CD14-positive monocyte (primary cell): ENCODE data around the gene RFX3. TPM values are rescaled to one million over a fixed set of nuclear protein-coding genes. Genes with fewer than 3 reads are reported as not detected.

Experiments used
- DNase-seq, 3 donors: peaks; one replicate each; pipeline ENCODE4 v3.0.0-alpha.2; 2011 to 2022
- H2AFZ ChIP-seq: 2 replicates; pipeline ENCODE4 v1.6.0; 2012; ENCODE audit warnings: mild to moderate bottlenecking, low read depth, low read length, inconsistent platforms; ENCODE audit not compliant: insufficient read depth, poor library complexity, severe bottlenecking
- H3K27ac ChIP-seq, 2 donors: 1 replicate in 1 of 2; 2 replicates in 1 of 2; pipeline ENCODE4 v1.5.1; 2012 to 2013; ENCODE audit warnings: low read length in 2 of 2, control low read depth in 1 of 2, inconsistent platforms in 1 of 2, low read depth in 1 of 2, mild to moderate bottlenecking in 1 of 2
- H3K27me3 ChIP-seq, 2 donors: one replicate each; pipeline versions ENCODE4 v1.6.0 to v1.6.1; 2011 to 2013; ENCODE audit warnings: low read length in 2 of 2; ENCODE audit not compliant: control insufficient read depth in 2 of 2, insufficient read depth in 2 of 2
- H3K36me3 ChIP-seq, 2 donors: replicated peaks in 1 of 2; 1 replicate in 1 of 2; 2 replicates in 1 of 2; pipeline versions ENCODE4 v1.5.1 to v1.6.1; 2012 to 2013; ENCODE audit warnings: low read length in 2 of 2, control low read depth in 1 of 2, inconsistent platforms in 1 of 2, mild to moderate bottlenecking in 1 of 2; ENCODE audit not compliant: insufficient read depth in 2 of 2, control insufficient read depth in 1 of 2
- H3K4me1 ChIP-seq, 2 donors: 1 replicate in 1 of 2; 2 replicates in 1 of 2; pipeline versions ENCODE4 v1.5.1 to v1.6.1; 2012 to 2013; ENCODE audit warnings: low read length in 2 of 2, control low read depth in 1 of 2, inconsistent platforms in 1 of 2, mild to moderate bottlenecking in 1 of 2, moderate library complexity in 1 of 2; ENCODE audit not compliant: insufficient read depth in 2 of 2, control insufficient read depth in 1 of 2
- H3K4me2 ChIP-seq: replicated peaks from 2 replicates; pipeline ENCODE3; 2012; ENCODE audit warnings: low read length, moderate library complexity, mild to moderate bottlenecking; ENCODE audit not compliant: poor library complexity, severe bottlenecking; ENCODE audit errors: extremely low read depth
- H3K4me3 ChIP-seq, 3 experiments: fragments of 200-600 bp in 1 of 3; sonication (generic) in 1 of 3; replicated peaks in 1 of 3; 1 replicate in 2 of 3; 2 replicates in 1 of 3; pipeline ENCODE4 v1.5.1; 2011 to 2013; ENCODE audit warnings: low read length in 3 of 3, mild to moderate bottlenecking in 3 of 3, control low read depth in 2 of 3, low read depth in 2 of 3, inconsistent platforms in 1 of 3, moderate library complexity in 1 of 3
- H3K79me2 ChIP-seq: 2 replicates; pipeline ENCODE4 v1.6.0; 2012; ENCODE audit warnings: mild to moderate bottlenecking, control low read depth, inconsistent platforms, low read length, moderate library complexity; ENCODE audit not compliant: insufficient read depth
- H3K9ac ChIP-seq: 2 replicates; pipeline ENCODE4 v1.6.0; 2017; ENCODE audit warnings: low read length, mild to moderate bottlenecking; ENCODE audit not compliant: insufficient read depth, poor library complexity, severe bottlenecking
- H3K9me3 ChIP-seq, 2 donors: replicated peaks in 1 of 2; 1 replicate in 1 of 2; 2 replicates in 1 of 2; pipeline versions ENCODE4 v1.5.1 to v1.6.1; 2012 to 2013; ENCODE audit warnings: low read length in 2 of 2, control low read depth in 1 of 2; ENCODE audit not compliant: control insufficient read depth in 1 of 2, insufficient read depth in 1 of 2
- H4K20me1 ChIP-seq: 2 replicates; pipeline ENCODE4 v1.6.0; 2012; ENCODE audit warnings: mild to moderate bottlenecking, low read length, control low read depth, moderate library complexity; ENCODE audit not compliant: insufficient read depth
- H3K27ac Mint-ChIP-seq, 7 donors: one replicate each; pipeline ENCODE4 v1.8.0; 2020; ENCODE audit warnings: mild to moderate bottlenecking in 7 of 7, mixed read lengths in 7 of 7, moderate library complexity in 6 of 7, inconsistent platforms in 2 of 7
- H3K27me3 Mint-ChIP-seq, 3 donors: one replicate each; pipeline ENCODE4 v1.8.0; 2021 to 2022; ENCODE audit warnings: low read depth in 3 of 3, mild to moderate bottlenecking in 3 of 3, mixed read lengths in 3 of 3, moderate library complexity in 3 of 3, inconsistent platforms in 1 of 3
- H3K36me3 Mint-ChIP-seq, 2 donors: one replicate each; pipeline ENCODE4 v1.8.0; 2020; ENCODE audit warnings: mixed read lengths in 2 of 2, inconsistent platforms in 1 of 2, mild to moderate bottlenecking in 1 of 2
- H3K4me1 Mint-ChIP-seq: one replicate; pipeline ENCODE4 v1.8.0; 2020; ENCODE audit warnings: mild to moderate bottlenecking, mixed read lengths
- H3K4me3 Mint-ChIP-seq, 2 donors: one replicate each; pipeline ENCODE4 v1.8.0; 2020; ENCODE audit warnings: mild to moderate bottlenecking in 2 of 2, mixed read lengths in 2 of 2, moderate library complexity in 1 of 2
- H3K9me3 Mint-ChIP-seq, 7 donors: one replicate each; pipeline ENCODE4 v1.8.0; 2020 to 2022; ENCODE audit warnings: mixed read lengths in 7 of 7, mild to moderate bottlenecking in 6 of 7, moderate library complexity in 6 of 7, inconsistent platforms in 2 of 7
- CTCF ChIP-seq: fragments of 200-600 bp; IDR thresholded peaks from one replicate; pipeline ENCODE4 v1.8.0; 2022; ENCODE audit warnings: antibody characterized with exemption, mild to moderate bottlenecking
- WGBS: methylation state at CpG from one replicate; pipeline ENCODE4 v1.1.5; 2013; ENCODE audit warnings: missing lambda C conversion rate; ENCODE audit not compliant: insufficient coverage; 5-methylcytosine and 5-hydroxymethylcytosine counted together
- intact Hi-C, 2 donors: fragments of 100-400 bp; cut with micrococcal nuclease; formaldehyde crosslinking; loops; one replicate each; pipeline versions ENCODE4 v1.15.0 to v1.15.1; 2023
- polyA plus RNA-seq, 3 donors: library from polyadenylated mRNA; depleted of rRNA in 1 of 3; unstranded in 2 of 3; stranded (reverse) in 1 of 3; fragments of 300-500 nt in 2 of 3; fragments of >200 nt in 1 of 3; fragmentation: Illumina TruSeq in 2 of 3; gene quantifications; 1 replicate in 2 of 3; 2 replicates in 1 of 3; pipeline ENCODE4 v1.2.3, GENCODE V29; 2012 to 2021

Gene RFX3
- polyA plus RNA-seq, 3 donors = 1.7 to 5.2 (median 3.2) TPM

GRCh38 chr9:3239240-3239639 is 286.6 kb downstream of the RFX3 start:
- no peaks in the 10 kb centered on the region for H3K79me2 ChIP-seq
- H3K9ac ChIP-seq = no peak overlapping the region
- peaks cover 24 to 31% of the 10 kb centered on the region in 2 donors for H3K4me1 ChIP-seq
- H2AFZ ChIP-seq = no peak overlapping the region
- DNase-seq = no peak
- TF ChIP-seq CTCF = no peak
- H3K9me3 ChIP-seq = no peaks in the 10 kb centered on the region
- peaks cover 0 to 2% (median 0%) of the 10 kb centered on the region in 3 donors for H3K27me3 Mint-ChIP-seq
- no peaks in the 10 kb centered on the region for H3K9me3 Mint-ChIP-seq
- intact Hi-C loops = no loop called here
- 93% methylated on average over 3 of the region's 4 CpGs for WGBS
- no peak overlapping the region for H3K4me2 ChIP-seq
- H4K20me1 ChIP-seq = no peaks in the 10 kb centered on the region
- H3K27me3 ChIP-seq = no peaks in the 10 kb centered on the region
- H3K36me3 Mint-ChIP-seq = peaks cover 2 to 3% of the 10 kb centered on the region in 2 donors
- H3K4me3 Mint-ChIP-seq = no peak overlapping the region
- no peak overlapping the region for H3K4me3 ChIP-seq
- peaks cover 34% of the 10 kb centered on the region for H3K4me1 Mint-ChIP-seq
- no peak overlapping the region for H3K27ac Mint-ChIP-seq
- H3K36me3 ChIP-seq = no peaks in the 10 kb centered on the region
- H3K27ac ChIP-seq = no peak overlapping the region

- Histone ChIP-seq H3K9ac (no peak overlapping the region), H3K9me3 (no peaks in the 10 kb centered on the region), H3K27ac (no peak overlapping the region), H3K27me3 (no peaks in the 10 kb centered on the region), H3K4me3 (no peak overlapping the region), H4K20me1 (no peaks in the 10 kb centered on the region), H3K36me3 (no peaks in the 10 kb centered on the region), H3K4me1 (peaks cover 14 to 21% of the 10 kb centered on the region in 2 donors), H2AFZ (no peak overlapping the region), H3K79me2 (no peaks in the 10 kb centered on the region), H3K4me2 (no peak overlapping the region)
- Mint-ChIP-seq H3K27ac (no peak overlapping the region), H3K4me1 (peaks cover 24% of the 10 kb centered on the region), H3K9me3 (no peaks in the 10 kb centered on the region), H3K4me3 (no peak overlapping the region), H3K36me3 (peaks cover 2 to 3% of the 10 kb centered on the region in 2 donors), H3K27me3 (no peaks in the 10 kb centered on the region)
- TF ChIP-seq CTCF = no peak
- 74% methylated on average over 3 of the region's 4 CpGs for WGBS
- intact Hi-C loops = no loop called here
- DNase-seq = no peak
Measured at GRCh38 chr9:3238236-3238635, 287.6 kb downstream of the RFX3 start.
